GM12891 (cell line): ENCODE measurements around the gene TPGS1.

Source experiments
- POLR2A ChIP-seq: IDR thresholded peaks from 2 replicates; pipeline ENCODE4 v1.6.1; 2011; ENCODE audit warnings: low read depth, low read length, control low read depth
- TAF1 ChIP-seq: IDR thresholded peaks from 2 replicates; pipeline ENCODE4 v1.6.1; 2011; ENCODE audit warnings: low read depth, low read length, control low read depth

GRCh38 chr19:518598-519231 is 11.4 kb downstream of the TPGS1 start:
- TF ChIP-seq POLR2A, result no peak
- TF ChIP-seq TAF1, result no peak
